IMR-90 (cell line): ENCODE results near the gene KCNMA1. TPM values are rescaled to one million over a fixed set of nuclear protein-coding genes. Genes with fewer than 3 reads are reported as not detected.

Experiments used
- ATAC-seq: fragments of 200-7000 bp; cut with Tn5 transposase; 2 replicates; pipeline ENCODE4 v1.9.1; 2020; ENCODE audit warnings: low read depth, mild to moderate bottlenecking, moderate library complexity
- BruUV-seq: library from RNA; stranded (reverse); fragments of 400-500 nt; replicated peaks from 2 replicates; lab custom pipeline; 2021; lab: Mats Ljungman, UMichigan
- CTCF ChIA-PET: fragments of 300-600 bp; formaldehyde crosslinking; extraction: SDS; loops from one replicate; lab custom pipeline; 2021; ENCODE audit warnings: antibody characterized with exemption; lab: Yijun Ruan, JAX
- POLR2A ChIA-PET: fragments of 300-600 bp; sonication (Branson Sonifier 250); formaldehyde crosslinking; loops from one replicate; lab custom pipeline; 2022; ENCODE audit warnings: antibody characterized with exemption; ENCODE audit not compliant: unreplicated experiment; lab: Charles Lee
- DNase-seq: peaks from one replicate; pipeline ENCODE4 v3.0.0; 2013
- H2AFZ ChIP-seq: replicated peaks from 2 replicates; pipeline ENCODE3; 2013; ENCODE audit warnings: low read length, mild to moderate bottlenecking; ENCODE audit not compliant: poor library complexity
- H2AK5ac ChIP-seq: 2 replicates; pipeline ENCODE4 v1.6.1; 2013; ENCODE audit warnings: low read depth, low read length, inconsistent platforms
- H2AK9ac ChIP-seq: replicated peaks from 2 replicates; pipeline ENCODE3; 2013; ENCODE audit warnings: mild to moderate bottlenecking, low read depth, low read length, moderate library complexity; ENCODE audit not compliant: poor library complexity
- H2BK120ac ChIP-seq: 2 replicates; pipeline ENCODE4 v1.6.1; 2013; ENCODE audit warnings: low read depth, low read length, inconsistent platforms
- H2BK15ac ChIP-seq: 3 replicates; pipeline ENCODE4 v1.6.1; 2013; ENCODE audit warnings: low read depth, low read length, inconsistent platforms
- H2BK20ac ChIP-seq: 2 replicates; pipeline ENCODE4 v1.6.1; 2013; ENCODE audit warnings: low read depth, mild to moderate bottlenecking, inconsistent platforms, low read length, moderate library complexity
- H2BK5ac ChIP-seq: 2 replicates; pipeline ENCODE4 v1.6.1; 2013; ENCODE audit warnings: mild to moderate bottlenecking, low read depth, low read length, inconsistent platforms; ENCODE audit not compliant: poor library complexity, severe bottlenecking
- H3K14ac ChIP-seq: replicated peaks from 2 replicates; pipeline ENCODE4 v1.6.1; 2013; ENCODE audit warnings: low read depth, low read length, inconsistent platforms
- H3K18ac ChIP-seq: 2 replicates; pipeline ENCODE4 v1.6.1; 2013; ENCODE audit warnings: low read depth, low read length, control low read depth
- H3K23ac ChIP-seq: 2 replicates; pipeline ENCODE4 v1.6.1; 2013; ENCODE audit warnings: low read depth, low read length, inconsistent platforms
- H3K27ac ChIP-seq: 2 replicates; pipeline ENCODE4 v1.5.1; 2013; ENCODE audit warnings: mild to moderate bottlenecking, control low read depth, low read length; ENCODE audit not compliant: insufficient read depth
- H3K27me3 ChIP-seq: 2 replicates; pipeline ENCODE4 v1.6.1; 2013; ENCODE audit warnings: low read length; ENCODE audit not compliant: control insufficient read depth, insufficient read depth
- H3K36me3 ChIP-seq: 2 replicates; pipeline ENCODE4 v1.6.1; 2013; ENCODE audit warnings: low read length, mixed read lengths; ENCODE audit not compliant: control insufficient read depth, insufficient read depth
- H3K4ac ChIP-seq: 2 replicates; pipeline ENCODE4 v1.6.1; 2013; ENCODE audit warnings: low read depth, low read length, inconsistent platforms
- H3K4me1 ChIP-seq: 2 replicates; pipeline ENCODE4 v1.6.1; 2013; ENCODE audit warnings: low read length, mixed read lengths; ENCODE audit not compliant: control insufficient read depth, insufficient read depth
- H3K4me2 ChIP-seq: 2 replicates; pipeline ENCODE4 v1.6.1; 2013; ENCODE audit warnings: low read depth, mild to moderate bottlenecking, control low read depth, low read length, moderate library complexity
- H3K4me3 ChIP-seq: 2 replicates; pipeline ENCODE4 v1.5.1; 2013; ENCODE audit warnings: low read depth, mild to moderate bottlenecking, control low read depth, low read length, moderate library complexity; ENCODE audit not compliant: insufficient read depth
- H3K56ac ChIP-seq: 2 replicates; pipeline ENCODE4 v1.6.1; 2013; ENCODE audit warnings: low read length, inconsistent platforms; ENCODE audit not compliant: insufficient read depth; ENCODE audit errors: extremely low read depth
- H3K79me1 ChIP-seq, 2 experiments: 2 replicates each; pipeline ENCODE4 v1.6.1; 2013; ENCODE audit warnings: low read length in 2 of 2, inconsistent platforms in 1 of 2, low read depth in 1 of 2
- H3K9ac ChIP-seq: 2 replicates; pipeline ENCODE4 v1.6.1; 2013; ENCODE audit warnings: low read depth, low read length, control low read depth
- H3K9me1 ChIP-seq: 2 replicates; pipeline ENCODE4 v1.6.1; 2013; ENCODE audit warnings: low read length, inconsistent platforms; ENCODE audit not compliant: insufficient read depth
- H3K9me3 ChIP-seq: 2 replicates; pipeline ENCODE4 v1.6.1; 2013; ENCODE audit warnings: low read length; ENCODE audit not compliant: control insufficient read depth, insufficient read depth
- H4K20me1 ChIP-seq: 2 replicates; pipeline ENCODE4 v1.6.1; 2013; ENCODE audit warnings: low read length, inconsistent platforms; ENCODE audit not compliant: insufficient read depth
- H4K5ac ChIP-seq: 2 replicates; pipeline ENCODE4 v1.6.1; 2013; ENCODE audit warnings: mild to moderate bottlenecking, low read depth, low read length, control low read depth
- H4K8ac ChIP-seq, 2 experiments: 2 replicates each; pipeline ENCODE4 v1.6.1; 2013; ENCODE audit warnings: low read depth in 2 of 2, low read length in 2 of 2, control low read depth in 1 of 2, inconsistent platforms in 1 of 2
- H4K91ac ChIP-seq: 2 replicates; pipeline ENCODE4 v1.6.1; 2013; ENCODE audit warnings: low read depth, low read length, inconsistent platforms; ENCODE audit not compliant: insufficient read depth
- RFX5 ChIP-seq: IDR thresholded peaks from 2 replicates; pipeline ENCODE4 v1.8.0; 2012; ENCODE audit warnings: low read depth, mild to moderate bottlenecking, low read length, moderate library complexity
- WGBS, 2 experiments: methylation state at CpG; one replicate each; pipeline versions ENCODE4 v1.1.5 to v1.1.7; 2013; ENCODE audit warnings: missing lambda C conversion rate in 2 of 2; ENCODE audit not compliant: insufficient read length in 1 of 2; ENCODE audit errors: extremely low coverage in 2 of 2; 5-methylcytosine and 5-hydroxymethylcytosine counted together
- dilution Hi-C: fragments of 300-500 bp; cut with HindIII; formaldehyde crosslinking; loops from one replicate; pipeline ENCODE4 v1.14.3; 2018; ENCODE audit warnings: low sequenced_read_pairs; ENCODE audit not compliant: unreplicated experiment
- in situ Hi-C: fragments of 300-500 bp; cut with MboI; formaldehyde crosslinking; loops from 3 replicates; pipeline ENCODE4 v1.14.3; 2019; ENCODE audit warnings: low sequenced_read_pairs, inconsistent platforms, mixed read lengths
- intact Hi-C: fragments of 100-400 bp; cut with micrococcal nuclease; formaldehyde crosslinking; loops from 2 replicates; pipeline ENCODE4 v1.10.0; 2022
- polyA plus RNA-seq, 3 experiments: library from polyadenylated mRNA; depleted of rRNA; stranded (reverse); fragments of >200 nt; gene quantifications; 2 replicates each; pipeline ENCODE4 v1.2.3, GENCODE V29; 2012; ENCODE audit warnings: low replicate concordance in 1 of 3
- total RNA-seq: library from RNA; depleted of rRNA; stranded (reverse); fragments of >200 nt; gene quantifications from 2 replicates; pipeline ENCODE4 v1.2.3, GENCODE V29; 2012

KCNMA1 gene
- total and polyA plus RNA-seq, 2 of the 4 experiments (the other 2 are of a cell fraction): 25.6 to 29.6 TPM

GRCh38 chr10:77212632-77213031, 425.0 kb downstream of the KCNMA1 start:
- H3K14ac ChIP-seq: no peak overlapping the region
- H2AK5ac ChIP-seq: no peak overlapping the region
- H3K36me3 ChIP-seq: no peaks in the 10 kb centered on the region
- no peak for TF ChIP-seq RFX5
- no peak overlapping the region for H4K91ac ChIP-seq
- no peaks in the 10 kb centered on the region for H3K27me3 ChIP-seq
- H3K27ac ChIP-seq: no peak overlapping the region
- POLR2A ChIA-PET: no interaction called here
- ATAC-seq (no peak), DNase-seq (no peak)
- no peak overlapping the region for H4K8ac ChIP-seq
- H4K20me1 ChIP-seq: no peaks in the 10 kb centered on the region
- H2AFZ ChIP-seq: no peak overlapping the region
- H2BK120ac ChIP-seq: no peak overlapping the region
- H3K4ac ChIP-seq: no peak overlapping the region
- intact Hi-C loops: no loop called here
- no TSS peak for BruUV-seq
- no peak overlapping the region for H3K56ac ChIP-seq
- CTCF ChIA-PET: no interaction called here
- H3K4me2 ChIP-seq: no peak overlapping the region
- H3K79me1 ChIP-seq: no peaks in the 10 kb centered on the region
- no peak overlapping the region for H2BK15ac ChIP-seq
- H2AK9ac ChIP-seq: no peak overlapping the region
- no peak overlapping the region for H2BK5ac ChIP-seq
- H3K9me1 ChIP-seq: no peaks in the 10 kb centered on the region
- dilution Hi-C loops: no loop called here
- H3K23ac ChIP-seq: no peak overlapping the region
- WGBS, 2 experiments: no CpG with 5 or more reads among the region's 5 CpGs
- H3K9ac ChIP-seq: no peak overlapping the region
- no peak overlapping the region for H3K18ac ChIP-seq
- no peaks in the 10 kb centered on the region for H3K9me3 ChIP-seq
- no peak overlapping the region for H4K5ac ChIP-seq
- in situ Hi-C loops: no loop called here
- no peak overlapping the region for H3K4me3 ChIP-seq
- no peak overlapping the region for H2BK20ac ChIP-seq
- no peaks in the 10 kb centered on the region for H3K4me1 ChIP-seq
